Astrocyte of the cerebellum (primary cell): ENCODE results near the gene ANXA5.

ENCODE experiments used
- DNase-seq: peaks from one replicate; pipeline ENCODE4 v3.0.0-alpha.2; 2011; ENCODE audit warnings: low read depth
- H3K4me3 ChIP-seq: 2 replicates; pipeline ENCODE4 v1.5.1; 2011; ENCODE audit warnings: mild to moderate bottlenecking, low read depth, low read length, moderate library complexity
- CTCF ChIP-seq: IDR thresholded peaks from 2 replicates; pipeline ENCODE4 v1.5.1; 2012; ENCODE audit warnings: low read length, low read depth, moderate library complexity, mild to moderate bottlenecking; ENCODE audit errors: missing control alignments
- in situ Hi-C: cut with HindIII; loops from 2 replicates; pipeline ENCODE4 v1.10.0; 2017; ENCODE audit warnings: low sequenced_read_pairs

ANXA5 gene

GRCh38 chr4:121655320-121656268 lies 41.2 kb downstream of the ANXA5 start:
- DNase-seq: no peak
- in situ Hi-C loops: no loop called here
- H3K4me3 ChIP-seq: no peak overlapping the region
- no peak for TF ChIP-seq CTCF

GRCh38 chr4:121654738-121655137 lies 42.0 kb downstream of the ANXA5 start:
- no peak overlapping the region for H3K4me3 ChIP-seq
- no peak for TF ChIP-seq CTCF
- in situ Hi-C loops: no loop called here
- no peak for DNase-seq

- TF ChIP-seq CTCF: no peak
- DNase-seq: no peak
- in situ Hi-C loops: no loop called here
- no peak overlapping the region for H3K4me3 ChIP-seq
Measured at GRCh38 chr4:121653986-121654385, 42.8 kb downstream of the ANXA5 start.

- in situ Hi-C loops: no loop called here
- H3K4me3 ChIP-seq: no peak overlapping the region
- TF ChIP-seq CTCF: no peak
- DNase-seq: no peak
Measured at GRCh38 chr4:121653214-121653613, 43.6 kb downstream of the ANXA5 start.

- no peak for DNase-seq
- H3K4me3 ChIP-seq: no peak overlapping the region
- in situ Hi-C loops: no loop called here
- TF ChIP-seq CTCF: no peak
Measured at GRCh38 chr4:121651597-121651996, 45.2 kb downstream of the ANXA5 start.

GRCh38 chr4:121650741-121651140 lies 46.0 kb downstream of the ANXA5 start:
- in situ Hi-C loops: no loop called here
- H3K4me3 ChIP-seq: no peak overlapping the region
- TF ChIP-seq CTCF: no peak
- DNase-seq: no peak
